OCI-LY1 (cell line): Measurements from ENCODE around the gene HDAC1.
A peak's percentile ranks its signal among the peaks of the same experiment; 100 is the strongest.

ENCODE experiments used
- H2AFZ ChIP-seq: fragments of 200-600 bp; sonication (generic), shearing (Covaris generic); 2 replicates; pipeline ENCODE4 v1.6.0; 2014; ENCODE audit warnings: antibody characterized with exemption, mild to moderate bottlenecking, low read length
- H3F3A ChIP-seq: fragments of 200-600 bp; sonication (generic), shearing (Covaris generic); 2 replicates; pipeline ENCODE4 v1.6.0; 2014; ENCODE audit warnings: mild to moderate bottlenecking, antibody characterized with exemption, low read length, moderate library complexity; ENCODE audit not compliant: insufficient read depth
- H3K27ac ChIP-seq: fragments of 200-600 bp; sonication (generic); 2 replicates; pipeline ENCODE4 v1.5.1; 2014; ENCODE audit warnings: low read length, mixed run types, mild to moderate bottlenecking, low read depth; ENCODE audit not compliant: poor library complexity, severe bottlenecking
- H3K27me3 ChIP-seq: fragments of 200-600 bp; sonication (generic); 2 replicates; pipeline ENCODE4 v1.6.0; 2014; ENCODE audit warnings: antibody characterized with exemption, mild to moderate bottlenecking, low read length, moderate library complexity; ENCODE audit not compliant: insufficient read depth
- H3K36me3 ChIP-seq: fragments of 200-600 bp; sonication (generic); 2 replicates; pipeline ENCODE4 v1.6.1; 2014; ENCODE audit warnings: mild to moderate bottlenecking, antibody characterized with exemption, low read length, moderate library complexity, mixed read lengths; ENCODE audit not compliant: insufficient read depth
- H3K4me1 ChIP-seq: fragments of 200-600 bp; sonication (generic); 2 replicates; pipeline ENCODE4 v1.5.1; 2014; ENCODE audit warnings: mild to moderate bottlenecking, low read length, moderate library complexity; ENCODE audit not compliant: insufficient read depth, severe bottlenecking
- H3K4me2 ChIP-seq: fragments of 200-600 bp; sonication (generic), shearing (Covaris generic); 2 replicates; pipeline ENCODE4 v1.6.1; 2014; ENCODE audit warnings: low read length
- H3K4me3 ChIP-seq: fragments of 200-600 bp; sonication (generic); 2 replicates; pipeline ENCODE4 v1.5.1; 2014; ENCODE audit warnings: low read length, low read depth, mild to moderate bottlenecking, mixed read lengths; ENCODE audit not compliant: poor library complexity, severe bottlenecking
- H3K79me2 ChIP-seq: fragments of 200-600 bp; shearing (Covaris generic); 2 replicates; pipeline ENCODE4 v1.6.1; 2016; ENCODE audit warnings: mixed run types, low read length, mixed read lengths; ENCODE audit not compliant: insufficient read depth
- H3K9ac ChIP-seq: fragments of 200-600 bp; sonication (generic), shearing (Covaris generic); 2 replicates; pipeline ENCODE4 v1.6.1; 2014; ENCODE audit warnings: mild to moderate bottlenecking, low read length, mixed read lengths
- H3K9me2 ChIP-seq: fragments of 200-600 bp; sonication (generic), shearing (Covaris generic); 2 replicates; pipeline ENCODE4 v1.6.1; 2014; ENCODE audit warnings: low read depth, mild to moderate bottlenecking, low read length, mixed read lengths
- H3K9me3 ChIP-seq: fragments of 200-600 bp; shearing (Covaris generic); 2 replicates; pipeline ENCODE4 v1.6.1; 2014; ENCODE audit warnings: low read length, mixed read lengths
- H4K20me1 ChIP-seq: fragments of 200-600 bp; sonication (generic), shearing (Covaris generic); 2 replicates; pipeline ENCODE4 v1.6.0; 2016; ENCODE audit warnings: mild to moderate bottlenecking, low read length; ENCODE audit not compliant: insufficient read depth
- CTCF ChIP-seq: fragments of 200-600 bp; sonication (generic), shearing (Covaris generic); IDR thresholded peaks from 2 replicates; pipeline ENCODE4 v1.5.1; 2017; ENCODE audit warnings: mild to moderate bottlenecking, antibody characterized with exemption, low read length, moderate library complexity, mixed read lengths
- EZH2 ChIP-seq: fragments of 200-600 bp; sonication (generic), shearing (Covaris generic); IDR thresholded peaks from 2 replicates; pipeline ENCODE4 v1.8.0; 2017; ENCODE audit warnings: borderline replicate concordance, mixed run types, mild to moderate bottlenecking, antibody characterized with exemption, low read length, moderate library complexity, mixed read lengths

The HDAC1 gene

DNA sequence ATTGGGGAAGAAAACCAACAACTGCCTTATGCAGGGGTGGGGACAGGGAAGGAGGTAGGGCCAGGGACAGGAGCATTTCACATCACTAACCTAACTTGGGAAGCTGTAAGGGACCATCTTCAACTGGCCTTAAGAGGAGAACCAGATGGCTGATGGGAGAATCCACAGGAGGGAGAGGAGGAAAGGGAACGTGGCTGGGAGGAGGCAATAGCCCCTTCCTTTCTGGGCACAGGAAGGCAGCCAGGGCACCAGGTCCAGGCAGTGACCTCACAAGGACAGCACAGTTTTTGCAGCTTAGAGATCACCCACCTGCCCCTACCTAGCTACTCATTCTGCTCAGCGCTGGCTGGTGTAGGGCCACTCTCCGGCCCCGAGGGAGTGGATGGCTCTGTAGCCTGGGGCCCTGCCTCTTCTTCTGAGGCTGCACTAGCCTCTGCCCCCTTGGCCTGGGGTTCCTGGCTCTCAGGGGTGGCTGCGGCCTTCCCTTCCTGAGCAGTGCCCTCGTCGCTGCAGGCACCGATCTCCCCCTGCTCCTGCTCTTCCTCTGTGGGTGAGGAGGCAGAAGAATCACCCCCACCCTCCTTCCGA is 42.5 kb downstream of the HDAC1 start:
- no peak for TF ChIP-seq EZH2
- TF ChIP-seq CTCF = no peak
- peaks cover 55% of the 10 kb centered on the region for H3K36me3 ChIP-seq
- H3K9me3 ChIP-seq = no peaks in the 10 kb centered on the region
- peak overlapping the region; percentile 77 for H3K27ac ChIP-seq
- H3K4me1 ChIP-seq = peaks cover 44% of the 10 kb centered on the region
- H3K9me2 ChIP-seq = no peaks in the 10 kb centered on the region
- H3K79me2 ChIP-seq = peaks cover 7% of the 10 kb centered on the region; the same call in 1 of the 2 replicates
- H2AFZ ChIP-seq = no peak overlapping the region
- 0 out of 2 replicates have a peak, but pooled peaks cover 8% of the 10 kb centered on the region for H3K27me3 ChIP-seq
- H3F3A ChIP-seq = peaks cover 15% of the 10 kb centered on the region
- H3K4me3 ChIP-seq = peak overlapping the region; percentile 74
- peak overlapping the region; percentile 85 for H3K9ac ChIP-seq
- peak overlapping the region; percentile 96 for H3K4me2 ChIP-seq
- H4K20me1 ChIP-seq = no peaks in the 10 kb centered on the region

- peaks cover 44% of the 10 kb centered on the region for H3K4me1 ChIP-seq
- H3K4me2 ChIP-seq = peak overlapping the region; percentile 96
- peaks cover 7% of the 10 kb centered on the region; the same call in 1 of the 2 replicates for H3K79me2 ChIP-seq
- no peaks in the 10 kb centered on the region for H3K9me3 ChIP-seq
- 0 out of 2 replicates have a peak, but pooled peaks cover 8% of the 10 kb centered on the region for H3K27me3 ChIP-seq
- peak overlapping the region; percentile 77 for H3K27ac ChIP-seq
- H4K20me1 ChIP-seq = no peaks in the 10 kb centered on the region
- H3F3A ChIP-seq = peaks cover 15% of the 10 kb centered on the region
- H3K9ac ChIP-seq = peak overlapping the region; percentile 85
- no peaks in the 10 kb centered on the region for H3K9me2 ChIP-seq
- peaks cover 48% of the 10 kb centered on the region for H3K36me3 ChIP-seq
- H3K4me3 ChIP-seq = peak overlapping the region; percentile 74
- TF ChIP-seq CTCF = peak; percentile 67
- TF ChIP-seq EZH2 = no peak
- no peak overlapping the region for H2AFZ ChIP-seq
Observed at GRCh38 chr1:32334864-32335534, 43.1 kb downstream of the HDAC1 start.

DNA sequence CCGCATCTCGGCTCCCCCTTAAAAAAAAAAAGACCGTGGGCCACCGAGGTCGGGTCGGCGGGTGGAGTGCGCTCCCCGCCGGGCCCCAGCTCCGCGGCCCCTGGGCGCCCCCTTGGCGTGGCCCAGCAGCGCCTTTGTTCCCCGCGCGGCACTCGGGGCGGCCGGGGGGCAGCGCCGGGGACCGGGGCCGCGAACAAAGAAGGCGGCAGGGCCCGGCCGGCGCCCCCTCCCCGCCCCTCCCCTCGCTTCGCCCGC is 43.6 kb downstream of the HDAC1 start:
- peak overlapping the region; percentile 77 for H3K27ac ChIP-seq
- no peaks in the 10 kb centered on the region for H3K9me2 ChIP-seq
- no peaks in the 10 kb centered on the region for H4K20me1 ChIP-seq
- H3K79me2 ChIP-seq = peaks cover 7% of the 10 kb centered on the region; the same call in 1 of the 2 replicates
- peak overlapping the region; percentile 85 for H3K9ac ChIP-seq
- TF ChIP-seq EZH2 (no peak), CTCF (no peak)
- peak overlapping the region; percentile 74 for H3K4me3 ChIP-seq
- H3K36me3 ChIP-seq = peaks cover 44% of the 10 kb centered on the region
- peaks cover 44% of the 10 kb centered on the region for H3K4me1 ChIP-seq
- no peak overlapping the region for H2AFZ ChIP-seq
- peak overlapping the region; percentile 96 for H3K4me2 ChIP-seq
- 0 out of 2 replicates have a peak, but pooled peaks cover 8% of the 10 kb centered on the region for H3K27me3 ChIP-seq
- no peaks in the 10 kb centered on the region for H3K9me3 ChIP-seq
- H3F3A ChIP-seq = peaks cover 15% of the 10 kb centered on the region
